ENCODE data around the gene KLK10. TPM values are rescaled to one million over a fixed set of nuclear protein-coding genes. Genes with fewer than 3 reads are reported as not detected.

KLK10 gene
- total and polyA plus RNA-seq, 10 of the 15 experiments (the other 5 are each of a cell fraction or from before 2014, with no cell fraction given), result not detected

DNA sequence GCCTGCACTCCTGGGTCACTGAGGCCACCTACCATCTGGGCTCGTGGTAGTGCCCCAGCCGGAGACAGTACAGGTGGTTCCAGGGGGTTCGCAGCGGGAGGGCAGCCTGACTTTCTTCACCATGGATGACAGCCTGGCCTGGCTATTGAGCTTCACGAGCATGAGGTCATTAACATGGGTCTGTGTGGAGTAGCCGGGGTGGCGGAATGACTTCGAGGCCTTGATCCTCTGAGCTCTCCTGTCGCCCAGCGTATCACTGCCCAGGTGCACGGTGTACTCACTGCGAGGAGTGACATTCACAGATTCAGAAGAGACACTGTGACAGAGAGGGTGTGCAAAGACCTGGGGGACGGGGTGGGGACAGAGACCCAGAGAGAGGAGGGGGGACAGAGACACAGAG, 39.3 kb downstream of the KLK10 start:
- ChIA-PET CTCF (interaction anchor here (1.0 kb wide), 1 partner anchor 42 kb away, joined by 3 read pairs; no protein-coding TSS in a partner anchor), SMC1A (ENCODE audit: uncharacterized antibody, unreplicated experiment) (no interaction called here), RAD21 (ENCODE audit: unreplicated experiment) (no interaction called here), POLR2A (no interaction called here)
- Histone ChIP-seq H3K4me3 (no peak overlapping the region), H3K36me3 (ENCODE audit: control insufficient read depth in 2 of 2, insufficient read depth in 2 of 2, low read length in 1 of 2) (no peaks in the 10 kb centered on the region), H2AFZ (ENCODE audit: control insufficient read depth, low read depth, low read length) (no peak overlapping the region), H3K27me3 (replicated peaks in 1 of 2; ENCODE audit: control insufficient read depth in 2 of 2, insufficient read depth in 2 of 2, low read length in 1 of 2) (no peaks in the 10 kb centered on the region; a peak in 1 of 4 replicates), H3K4me1 (ENCODE audit: control insufficient read depth, insufficient read depth, low read length) (no peaks in the 10 kb centered on the region), H3K79me2 (ENCODE audit: control insufficient read depth, insufficient read depth, low read length) (no peaks in the 10 kb centered on the region), H3K9me3 (replicated peaks; ENCODE audit: control insufficient read depth, insufficient read depth, low read length) (no peaks in the 10 kb centered on the region), H4K20me1 (ENCODE audit: control insufficient read depth, insufficient read depth) (no peaks in the 10 kb centered on the region), H3K27ac (ENCODE audit: control insufficient read depth, insufficient read depth) (no peak overlapping the region), H3K4me2 (ENCODE audit: control insufficient read depth, insufficient read depth) (no peak overlapping the region), H3K9ac (ENCODE audit: control insufficient read depth, insufficient read depth, low read length) (no peak overlapping the region)
- FAIRE-seq, result no peak
- ATAC-seq, result no peak
- WGBS (ENCODE audit: insufficient coverage, insufficient replicate concordance, low lambda C conversion rate, missing lambda C conversion rate), result 31% methylated on average over 12 of the region's 13 CpGs
- TF ChIP-seq TBL1XR1 (IDR thresholded peaks at IDR 0.05; ENCODE audit: low read depth, low read length) (no peak), ZNF24 (IDR thresholded peaks at IDR 0.05) (no peak), NFYB (IDR thresholded peaks at IDR 0.05; ENCODE audit: insufficient read depth, low read depth, low read length) (no peak), HDAC2 (IDR thresholded peaks at IDR 0.05) (no peak), FOS (IDR thresholded peaks at IDR 0.05; ENCODE audit: borderline replicate concordance, extremely low read depth, insufficient read length) (no peak), CREB1 (IDR thresholded peaks at IDR 0.05; ENCODE audit: low read depth) (no peak)
- in situ Hi-C loops (cut with MboI) (no loop called here), intact Hi-C loops (cut with micrococcal nuclease; ENCODE audit: unreplicated experiment) (no loop called here)
- no peak for DNase-seq (ENCODE audit: low read depth, low spot score)
- BruUV-seq (replicated peaks), result no TSS peak

DNA sequence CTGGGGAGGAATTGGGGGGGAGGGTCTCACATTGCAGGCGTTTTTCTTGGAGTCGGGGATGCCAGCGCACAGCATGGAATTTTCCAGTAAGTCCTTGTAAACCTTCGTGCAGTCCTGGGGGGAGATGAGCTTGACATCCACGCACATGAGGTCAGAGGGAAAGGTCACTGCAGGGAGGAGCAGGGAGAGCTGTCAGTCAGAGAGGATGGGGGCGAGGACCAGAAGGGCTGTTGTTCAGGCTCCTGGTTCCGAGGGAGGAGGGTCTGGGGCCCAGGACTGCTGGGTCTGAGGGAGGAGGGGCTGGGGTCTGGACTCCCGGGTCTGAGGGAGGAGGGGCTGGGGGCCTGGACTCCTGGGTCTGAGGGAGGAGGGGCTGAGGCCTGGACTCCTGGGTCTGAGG, 39.8 kb downstream of the KLK10 start:
- H3K27me3 ChIP-seq (replicated peaks in 1 of 2; ENCODE audit: control insufficient read depth in 2 of 2, insufficient read depth in 2 of 2, low read length in 1 of 2), result no peaks in the 10 kb centered on the region; a peak in 1 of 4 replicates
- CTCF ChIA-PET, result interaction anchor here (1.0 kb wide), 1 partner anchor 42 kb away, joined by 3 read pairs; no protein-coding TSS in a partner anchor
- no peak for TF ChIP-seq HDAC2 (IDR thresholded peaks at IDR 0.05)
- TF ChIP-seq TCF7 (IDR thresholded peaks at IDR 0.05; ENCODE audit: borderline replicate concordance), result no peak
- TF ChIP-seq, protein P1, sequence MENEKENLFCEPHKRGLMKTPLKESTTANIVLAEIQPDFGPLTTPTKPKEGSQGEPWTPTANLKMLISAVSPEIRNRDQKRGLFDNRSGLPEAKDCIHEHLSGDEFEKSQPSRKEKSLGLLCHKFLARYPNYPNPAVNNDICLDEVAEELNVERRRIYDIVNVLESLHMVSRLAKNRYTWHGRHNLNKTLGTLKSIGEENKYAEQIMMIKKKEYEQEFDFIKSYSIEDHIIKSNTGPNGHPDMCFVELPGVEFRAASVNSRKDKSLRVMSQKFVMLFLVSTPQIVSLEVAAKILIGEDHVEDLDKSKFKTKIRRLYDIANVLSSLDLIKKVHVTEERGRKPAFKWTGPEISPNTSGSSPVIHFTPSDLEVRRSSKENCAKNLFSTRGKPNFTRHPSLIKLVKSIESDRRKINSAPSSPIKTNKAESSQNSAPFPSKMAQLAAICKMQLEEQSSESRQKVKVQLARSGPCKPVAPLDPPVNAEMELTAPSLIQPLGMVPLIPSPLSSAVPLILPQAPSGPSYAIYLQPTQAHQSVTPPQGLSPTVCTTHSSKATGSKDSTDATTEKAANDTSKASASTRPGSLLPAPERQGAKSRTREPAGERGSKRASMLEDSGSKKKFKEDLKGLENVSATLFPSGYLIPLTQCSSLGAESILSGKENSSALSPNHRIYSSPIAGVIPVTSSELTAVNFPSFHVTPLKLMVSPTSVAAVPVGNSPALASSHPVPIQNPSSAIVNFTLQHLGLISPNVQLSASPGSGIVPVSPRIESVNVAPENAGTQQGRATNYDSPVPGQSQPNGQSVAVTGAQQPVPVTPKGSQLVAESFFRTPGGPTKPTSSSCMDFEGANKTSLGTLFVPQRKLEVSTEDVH (IDR thresholded peaks at IDR 0.05; ENCODE audit: low read depth, partially characterized antibody), result no peak
- TF ChIP-seq RAD51 (IDR thresholded peaks at IDR 0.05), result no peak
- TF ChIP-seq, protein P2, sequence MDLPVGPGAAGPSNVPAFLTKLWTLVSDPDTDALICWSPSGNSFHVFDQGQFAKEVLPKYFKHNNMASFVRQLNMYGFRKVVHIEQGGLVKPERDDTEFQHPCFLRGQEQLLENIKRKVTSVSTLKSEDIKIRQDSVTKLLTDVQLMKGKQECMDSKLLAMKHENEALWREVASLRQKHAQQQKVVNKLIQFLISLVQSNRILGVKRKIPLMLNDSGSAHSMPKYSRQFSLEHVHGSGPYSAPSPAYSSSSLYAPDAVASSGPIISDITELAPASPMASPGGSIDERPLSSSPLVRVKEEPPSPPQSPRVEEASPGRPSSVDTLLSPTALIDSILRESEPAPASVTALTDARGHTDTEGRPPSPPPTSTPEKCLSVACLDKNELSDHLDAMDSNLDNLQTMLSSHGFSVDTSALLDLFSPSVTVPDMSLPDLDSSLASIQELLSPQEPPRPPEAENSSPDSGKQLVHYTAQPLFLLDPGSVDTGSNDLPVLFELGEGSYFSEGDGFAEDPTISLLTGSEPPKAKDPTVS (IDR thresholded peaks at IDR 0.05; ENCODE audit: low read depth, low read length), result no peak
- TF ChIP-seq, protein P3, sequence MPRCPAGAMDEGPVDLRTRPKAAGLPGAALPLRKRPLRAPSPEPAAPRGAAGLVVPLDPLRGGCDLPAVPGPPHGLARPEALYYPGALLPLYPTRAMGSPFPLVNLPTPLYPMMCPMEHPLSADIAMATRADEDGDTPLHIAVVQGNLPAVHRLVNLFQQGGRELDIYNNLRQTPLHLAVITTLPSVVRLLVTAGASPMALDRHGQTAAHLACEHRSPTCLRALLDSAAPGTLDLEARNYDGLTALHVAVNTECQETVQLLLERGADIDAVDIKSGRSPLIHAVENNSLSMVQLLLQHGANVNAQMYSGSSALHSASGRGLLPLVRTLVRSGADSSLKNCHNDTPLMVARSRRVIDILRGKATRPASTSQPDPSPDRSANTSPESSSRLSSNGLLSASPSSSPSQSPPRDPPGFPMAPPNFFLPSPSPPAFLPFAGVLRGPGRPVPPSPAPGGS (IDR thresholded peaks at IDR 0.05; ENCODE audit: borderline replicate concordance, insufficient read depth, low read depth, low read length, poor library complexity, severe bottlenecking), result no peak
- TF ChIP-seq MEF2A (IDR thresholded peaks at IDR 0.05; ENCODE audit: insufficient read depth, low read depth, low read length), result no peak
- no peak for TF ChIP-seq POU2F2 (IDR thresholded peaks at IDR 0.05; ENCODE audit: borderline replicate concordance, low read depth, low read length)

More for the DNA sequence above, 39.8 kb downstream of the KLK10 start:
- ChIA-PET RAD21 (ENCODE audit: unreplicated experiment) (no interaction called here), SMC1A (ENCODE audit: uncharacterized antibody, unreplicated experiment) (no interaction called here), POLR2A (no interaction called here)
- H2AFZ ChIP-seq (ENCODE audit: control insufficient read depth, low read depth, low read length), result no peak overlapping the region
- no peak for DNase-seq (ENCODE audit: low read depth, low spot score)
- H3K4me2 ChIP-seq (ENCODE audit: control insufficient read depth, insufficient read depth), result no peak overlapping the region
- no peak overlapping the region for H3K4me3 ChIP-seq
- H3K79me2 ChIP-seq (ENCODE audit: control insufficient read depth, insufficient read depth, low read length), result no peaks in the 10 kb centered on the region
- no peaks in the 10 kb centered on the region for H3K4me1 ChIP-seq (ENCODE audit: control insufficient read depth, insufficient read depth, low read length)
- BruUV-seq (replicated peaks), result no TSS peak
- no peak for FAIRE-seq
- in situ Hi-C loops (cut with MboI), result no loop called here
- H3K9ac ChIP-seq (ENCODE audit: control insufficient read depth, insufficient read depth, low read length), result no peak overlapping the region
- 16% methylated on average over 7 of the region's 8 CpGs for whole genome bisulfite sequencing (ENCODE audit: insufficient coverage, insufficient replicate concordance, low lambda C conversion rate, missing lambda C conversion rate)
- H3K36me3 ChIP-seq (ENCODE audit: control insufficient read depth in 2 of 2, insufficient read depth in 2 of 2, low read length in 1 of 2), result no peaks in the 10 kb centered on the region
- no peak for ATAC-seq
- no peaks in the 10 kb centered on the region for H4K20me1 ChIP-seq (ENCODE audit: control insufficient read depth, insufficient read depth)
- H3K9me3 ChIP-seq (replicated peaks; ENCODE audit: control insufficient read depth, insufficient read depth, low read length), result no peaks in the 10 kb centered on the region
- H3K27ac ChIP-seq (ENCODE audit: control insufficient read depth, insufficient read depth), result no peak overlapping the region
- intact Hi-C loops (cut with micrococcal nuclease; ENCODE audit: unreplicated experiment), result no loop called here

Measured in GM12878 (cell line).